Epithelial cell of esophagus (primary cell): ENCODE results near the gene WNT4.
A peak's percentile ranks its signal among the peaks of the same experiment; 100 is the strongest.

Experiments
- DNase-seq: peaks from one replicate; pipeline ENCODE4 v3.0.0; 2010; ENCODE audit warnings: low read depth
- H3K4me3 ChIP-seq: 2 replicates; pipeline ENCODE4 v1.5.1; 2011; ENCODE audit warnings: mild to moderate bottlenecking, low read length, control low read depth
- TF ChIP-seq, protein P1 (sequence below): IDR thresholded peaks from 2 replicates; pipeline ENCODE4 v1.5.1; 2011; ENCODE audit warnings: low read depth, mild to moderate bottlenecking, low read length, control low read depth, inconsistent platforms; ENCODE audit not compliant: insufficient read depth; ENCODE audit errors: missing control alignments

WNT4 gene

DNA sequence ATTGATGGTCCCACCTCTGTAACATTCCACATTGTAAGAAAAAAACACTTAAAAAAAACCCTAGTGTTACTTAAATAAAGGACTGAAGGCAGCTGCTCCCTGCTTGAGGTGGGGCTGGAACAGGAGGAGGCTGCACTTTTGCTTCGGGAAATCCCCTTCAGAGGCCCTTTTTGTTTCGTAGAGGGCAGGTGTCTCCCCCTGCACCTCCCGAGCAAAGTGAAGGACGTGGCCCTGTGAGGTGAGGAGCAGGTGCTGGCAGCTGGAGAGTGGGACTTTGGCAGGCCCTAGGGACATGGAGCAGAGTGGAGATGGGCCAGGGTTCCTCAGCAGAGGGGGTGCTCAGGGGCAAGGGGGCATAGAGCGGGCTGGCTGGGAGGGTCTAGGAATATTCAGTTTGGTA, 33.4 kb upstream of the WNT4 start:
- peak; percentile 18 for DNase-seq

DNA sequence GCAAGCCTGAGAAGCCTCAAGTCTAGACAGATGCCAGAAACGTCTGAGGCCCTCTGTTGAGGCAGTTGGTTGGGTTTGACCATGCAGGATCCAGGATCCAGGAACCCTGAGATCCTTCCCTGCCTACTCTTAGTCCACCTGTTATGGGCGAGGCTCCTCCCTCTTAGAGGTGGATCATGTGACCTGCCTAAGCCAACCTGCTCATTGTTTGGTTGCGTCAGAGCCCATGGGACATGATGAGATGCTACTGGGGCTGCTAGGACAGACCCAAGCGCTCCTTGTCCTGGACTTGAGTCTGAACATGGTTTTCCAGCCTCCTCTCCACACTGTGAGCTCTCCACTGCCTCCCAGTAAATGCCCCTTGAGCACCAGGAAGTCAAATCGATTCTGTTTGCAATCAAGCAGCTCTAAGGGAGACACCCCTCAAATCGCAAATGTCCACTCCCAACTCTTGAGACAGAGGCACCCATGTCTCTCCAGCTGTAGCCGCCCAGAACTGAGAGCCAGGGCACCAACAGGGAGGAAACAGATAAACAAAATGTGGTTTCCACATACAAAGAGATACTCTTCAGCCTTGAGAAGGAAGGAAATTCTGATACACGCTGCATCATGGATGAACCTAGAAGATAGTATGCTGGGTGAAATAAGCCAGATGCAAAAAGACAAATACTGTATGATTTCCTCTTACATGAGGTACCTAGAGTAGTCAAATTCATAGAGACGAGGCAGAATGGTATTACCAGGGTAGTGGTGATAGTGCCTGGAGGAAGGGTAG, 31.7 kb upstream of the WNT4 start:
- TF ChIP-seq, protein P1, sequence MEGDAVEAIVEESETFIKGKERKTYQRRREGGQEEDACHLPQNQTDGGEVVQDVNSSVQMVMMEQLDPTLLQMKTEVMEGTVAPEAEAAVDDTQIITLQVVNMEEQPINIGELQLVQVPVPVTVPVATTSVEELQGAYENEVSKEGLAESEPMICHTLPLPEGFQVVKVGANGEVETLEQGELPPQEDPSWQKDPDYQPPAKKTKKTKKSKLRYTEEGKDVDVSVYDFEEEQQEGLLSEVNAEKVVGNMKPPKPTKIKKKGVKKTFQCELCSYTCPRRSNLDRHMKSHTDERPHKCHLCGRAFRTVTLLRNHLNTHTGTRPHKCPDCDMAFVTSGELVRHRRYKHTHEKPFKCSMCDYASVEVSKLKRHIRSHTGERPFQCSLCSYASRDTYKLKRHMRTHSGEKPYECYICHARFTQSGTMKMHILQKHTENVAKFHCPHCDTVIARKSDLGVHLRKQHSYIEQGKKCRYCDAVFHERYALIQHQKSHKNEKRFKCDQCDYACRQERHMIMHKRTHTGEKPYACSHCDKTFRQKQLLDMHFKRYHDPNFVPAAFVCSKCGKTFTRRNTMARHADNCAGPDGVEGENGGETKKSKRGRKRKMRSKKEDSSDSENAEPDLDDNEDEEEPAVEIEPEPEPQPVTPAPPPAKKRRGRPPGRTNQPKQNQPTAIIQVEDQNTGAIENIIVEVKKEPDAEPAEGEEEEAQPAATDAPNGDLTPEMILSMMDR: no peak
- H3K4me3 ChIP-seq: no peak overlapping the region
- no peak for DNase-seq

More for the DNA sequence above, 33.4 kb upstream of the WNT4 start:
- no peak overlapping the region for H3K4me3 ChIP-seq
- TF ChIP-seq, protein P1: no peak

- H3K4me3 ChIP-seq: no peak overlapping the region
- TF ChIP-seq, protein P1: no peak
- no peak for DNase-seq
Observed at GRCh38 chr1:22171951-22172715, 29.2 kb upstream of the WNT4 start.

- TF ChIP-seq, protein P1: no peak
- no peak overlapping the region for H3K4me3 ChIP-seq
- DNase-seq: no peak
Observed at GRCh38 chr1:22169816-22170215, 26.9 kb upstream of the WNT4 start.

DNA sequence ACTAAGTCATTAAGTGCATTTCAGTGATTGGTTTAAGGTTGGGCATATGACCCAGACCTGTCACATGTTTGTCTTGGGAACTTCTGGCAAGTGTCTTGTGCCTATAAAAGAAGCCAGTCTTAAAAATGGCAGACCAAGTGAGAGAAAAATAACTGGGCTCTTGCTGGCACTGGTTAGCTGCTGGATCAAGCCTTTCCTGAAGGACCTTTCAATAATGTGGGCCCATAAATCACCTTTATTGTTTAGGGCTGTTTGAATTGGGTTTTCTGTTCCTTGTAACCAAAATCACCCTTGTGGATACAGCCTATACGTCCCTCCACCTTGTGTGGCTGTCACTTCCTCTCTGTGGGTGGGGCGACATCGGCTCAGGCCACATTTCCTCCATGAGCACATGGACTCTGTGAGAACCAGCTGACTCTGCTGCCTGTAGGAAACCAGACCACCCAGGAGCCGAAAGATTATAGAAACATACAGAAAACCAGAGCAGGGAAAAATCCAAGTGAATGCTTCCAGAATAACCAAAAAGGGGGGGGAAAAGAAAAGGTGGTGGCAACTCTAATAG, 25.6 kb upstream of the WNT4 start:
- H3K4me3 ChIP-seq: no peak overlapping the region
- TF ChIP-seq, protein P1: no peak
- no peak for DNase-seq

DNA sequence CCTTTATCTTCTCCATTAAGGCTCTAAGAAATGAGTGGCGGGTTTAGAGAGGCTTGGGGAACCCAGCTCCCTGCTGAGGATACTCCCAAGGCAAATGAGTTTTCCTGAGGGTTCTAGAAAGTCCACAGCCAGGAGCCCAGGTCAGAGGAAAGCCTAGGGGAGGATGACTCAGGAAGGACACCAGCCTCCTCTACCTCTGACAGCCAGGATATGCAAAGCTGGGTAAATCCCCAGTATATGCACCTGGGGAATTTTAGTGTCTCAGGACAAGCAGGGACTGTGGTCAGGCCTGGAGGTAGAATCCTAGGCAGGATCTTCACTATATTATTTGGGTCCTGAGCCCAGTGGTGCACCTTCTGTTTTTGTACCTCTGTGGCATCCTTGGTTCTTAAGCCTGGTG, 23.5 kb upstream of the WNT4 start:
- peak; percentile 37 for DNase-seq
- no peak overlapping the region for H3K4me3 ChIP-seq
- TF ChIP-seq, protein P1: no peak
